OCI-M2 (cell line): ENCODE data around the gene AP1S1.
"Not testable (repeated sequence)": the region's sequence is repeated elsewhere in the genome, so short reads cannot be mapped to it uniquely, and the experiment has no call there.

Experiments
- DNase-seq: peaks from one replicate; lab custom pipeline; 2025; ENCODE audit not compliant: unreplicated experiment; lab: John Stamatoyannopoulos, UW

The AP1S1 gene

DNA sequence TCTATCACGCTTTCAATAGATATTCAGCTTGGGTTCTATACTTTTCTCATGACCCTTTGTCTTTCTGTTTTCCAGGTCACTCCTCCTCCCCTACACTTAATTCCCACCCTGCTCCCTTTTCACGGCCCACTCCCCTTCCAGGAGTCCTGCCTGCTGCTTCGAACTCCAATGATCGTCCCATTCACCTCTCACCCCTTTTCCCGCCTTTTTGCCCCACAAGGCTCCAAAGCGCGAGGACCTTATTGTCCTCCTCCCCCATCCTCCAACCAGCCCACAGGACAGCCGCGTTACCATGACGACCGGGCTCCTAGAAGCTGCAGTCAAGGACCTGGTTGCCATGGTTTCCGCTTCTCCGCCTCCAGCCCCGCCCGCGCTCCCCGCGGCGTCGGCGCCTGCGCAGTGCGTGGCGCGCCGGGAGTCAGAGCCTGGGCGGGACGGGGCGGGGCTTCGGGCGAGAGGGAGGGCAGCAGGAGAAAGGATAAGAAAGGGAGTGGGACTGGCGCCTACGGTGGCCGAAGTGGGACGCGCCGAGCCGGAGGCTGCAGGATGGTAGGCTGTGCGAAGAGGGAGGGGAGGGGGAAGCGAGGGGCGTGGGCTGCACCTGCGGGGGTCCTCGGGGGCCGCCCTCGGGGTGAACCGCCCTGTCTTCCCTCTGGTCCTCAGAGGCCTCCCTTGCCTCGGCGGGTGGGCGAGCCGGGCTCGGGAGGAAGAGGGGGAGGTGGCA lies at the start of gene AP1S1:
Gene AP1S1 (plus strand): TSS at position 508 of the 724 bp plus-strand sequence. CDS start 39 bp downstream, at position 547.
- no peak for DNase-seq

DNA sequence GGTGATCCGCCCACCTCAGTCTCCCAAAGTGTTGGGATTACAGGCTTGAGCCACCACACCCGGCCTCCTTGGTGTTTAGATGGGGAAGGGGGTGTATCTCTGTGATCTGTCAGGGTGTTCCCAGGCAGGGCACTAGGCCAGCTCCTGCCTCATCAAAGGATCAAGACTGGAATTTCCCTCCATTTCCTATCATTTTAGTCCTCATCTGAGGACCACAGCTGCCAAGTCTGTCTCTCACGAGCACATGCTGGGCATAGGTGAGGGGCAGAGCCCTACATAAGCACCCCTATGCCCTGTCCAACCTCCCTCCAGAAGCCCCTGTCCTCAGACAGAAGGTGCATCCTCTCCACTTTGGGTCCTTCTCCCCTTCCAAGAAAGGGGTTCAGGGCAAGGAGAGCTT lies 49.5 kb upstream of the AP1S1 start:
- DNase-seq = no peak

DNA sequence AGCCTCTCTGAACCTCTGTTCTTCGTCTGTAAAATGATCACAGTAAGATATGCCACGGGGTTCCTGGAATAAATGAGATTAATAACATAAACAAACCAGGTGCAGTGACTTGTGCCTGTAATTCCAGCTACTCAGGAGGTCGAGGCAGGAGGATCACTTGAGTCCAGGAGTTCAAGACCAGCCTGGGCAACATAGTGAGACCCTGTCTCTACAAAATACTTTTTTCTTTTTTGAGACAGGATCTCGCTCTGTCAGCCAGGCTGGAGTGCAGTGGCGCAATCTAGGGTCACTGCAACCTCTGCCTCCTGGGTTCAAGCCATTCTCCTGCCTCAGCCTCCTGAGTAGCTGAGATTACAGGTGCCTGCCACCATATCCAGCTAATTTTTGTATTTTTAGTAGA lies 49.0 kb upstream of the AP1S1 start:
- DNase-seq = not testable (repeated sequence)

DNA sequence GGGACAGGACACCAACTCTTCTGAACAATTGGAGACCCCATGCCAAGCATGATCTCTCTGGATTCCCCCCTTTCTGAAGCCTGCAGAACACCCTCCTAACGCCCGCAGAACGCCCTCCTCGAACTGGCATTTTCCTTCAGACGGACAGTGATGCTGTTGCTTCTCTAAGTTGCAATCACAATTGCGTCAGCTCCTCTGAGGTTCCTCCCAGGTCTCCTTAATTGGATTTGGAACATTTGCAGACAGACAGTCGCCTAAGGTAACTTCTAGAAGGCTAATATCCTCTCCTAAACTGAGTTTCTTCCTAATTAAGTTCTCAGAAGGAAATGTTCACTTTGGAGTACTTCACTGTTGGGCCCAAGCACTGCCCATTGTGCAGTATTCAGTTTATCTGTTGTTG lies 47.9 kb upstream of the AP1S1 start:
- DNase-seq = no peak

DNA sequence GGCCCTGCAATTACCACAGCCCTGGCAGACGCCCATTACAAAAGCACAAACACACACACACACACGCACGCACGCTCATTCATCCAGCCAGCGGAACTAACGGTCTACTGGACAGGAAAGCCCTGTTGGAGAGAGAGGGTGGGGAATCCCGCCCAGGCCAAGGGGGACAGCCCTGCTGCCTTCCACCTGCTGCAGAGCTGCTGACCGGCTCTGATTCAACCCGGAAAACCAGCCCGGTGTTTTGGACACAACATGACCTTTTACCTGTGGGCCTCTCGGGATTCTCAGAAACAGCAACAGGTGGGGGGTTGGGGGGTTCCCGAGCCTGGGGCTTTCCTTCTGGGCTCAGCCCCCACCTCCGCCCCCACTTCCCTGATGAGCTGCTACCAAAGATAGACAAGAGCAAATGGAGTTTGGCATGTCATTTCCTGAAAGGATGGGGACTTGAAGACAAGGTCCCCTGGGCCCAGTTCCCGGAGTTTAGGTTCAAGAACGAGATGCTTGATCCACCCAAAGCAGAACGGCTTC lies 45.9 kb upstream of the AP1S1 start:
- no peak for DNase-seq

DNA sequence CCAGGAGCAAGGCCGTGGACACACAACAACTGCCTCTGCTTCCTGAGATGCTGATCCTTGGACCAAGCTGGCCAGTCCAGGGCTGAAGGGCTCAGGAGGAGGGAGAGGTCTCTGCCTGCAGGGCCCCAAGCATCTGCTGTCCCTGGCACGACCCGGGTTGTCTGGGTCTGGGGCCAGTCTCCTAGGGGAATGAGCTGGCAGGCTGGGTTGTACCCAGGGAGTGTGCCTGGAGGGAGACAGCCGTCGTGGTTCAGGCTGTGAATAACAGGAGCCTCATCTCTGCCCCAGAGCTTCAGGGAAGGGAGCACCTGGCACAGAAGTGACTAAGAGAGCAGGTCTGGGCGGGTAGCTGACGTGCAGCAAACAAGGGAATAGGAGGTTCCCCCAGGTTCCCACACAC lies 45.3 kb upstream of the AP1S1 start:
- DNase-seq = no peak

DNA sequence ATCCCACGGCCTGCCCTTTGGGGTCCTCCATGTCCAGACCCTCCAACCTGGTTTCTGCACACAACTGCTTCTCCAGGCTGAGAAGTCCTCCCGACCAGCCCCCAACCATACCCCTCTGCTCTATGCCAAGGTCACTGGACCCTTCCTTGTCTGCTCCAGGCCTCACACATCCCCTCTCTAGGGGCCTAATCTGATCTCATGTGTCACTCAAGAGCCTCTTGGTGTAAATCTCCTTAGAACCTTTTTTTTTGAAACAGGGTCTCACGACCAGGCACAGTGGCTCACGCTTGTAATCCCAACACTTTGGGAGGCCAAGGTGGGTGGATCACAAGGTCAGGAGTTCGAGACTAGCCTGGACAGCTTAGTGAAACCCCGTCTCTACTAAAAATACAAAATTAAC lies 44.9 kb upstream of the AP1S1 start:
- DNase-seq = no peak

DNA sequence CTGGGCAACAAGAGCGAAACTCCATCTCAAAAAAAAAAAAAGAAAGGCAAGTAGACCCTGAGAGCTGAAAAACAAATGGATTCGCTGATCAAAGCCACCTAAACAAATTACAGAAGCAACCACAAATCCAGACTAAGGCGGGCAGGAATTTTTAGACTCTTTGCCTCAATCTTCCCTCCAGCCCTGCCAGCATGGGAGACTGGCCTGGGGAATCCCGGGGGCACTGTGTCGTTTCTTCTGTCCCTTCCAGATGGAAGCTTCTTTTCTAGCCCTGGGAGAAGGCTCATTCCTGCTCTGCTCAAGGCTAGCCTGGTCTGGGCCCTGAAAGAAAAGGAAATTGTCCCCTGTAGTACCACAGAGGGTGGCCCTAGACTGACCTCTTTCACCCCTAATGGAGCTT lies 43.0 kb upstream of the AP1S1 start:
- DNase-seq = no peak

DNA sequence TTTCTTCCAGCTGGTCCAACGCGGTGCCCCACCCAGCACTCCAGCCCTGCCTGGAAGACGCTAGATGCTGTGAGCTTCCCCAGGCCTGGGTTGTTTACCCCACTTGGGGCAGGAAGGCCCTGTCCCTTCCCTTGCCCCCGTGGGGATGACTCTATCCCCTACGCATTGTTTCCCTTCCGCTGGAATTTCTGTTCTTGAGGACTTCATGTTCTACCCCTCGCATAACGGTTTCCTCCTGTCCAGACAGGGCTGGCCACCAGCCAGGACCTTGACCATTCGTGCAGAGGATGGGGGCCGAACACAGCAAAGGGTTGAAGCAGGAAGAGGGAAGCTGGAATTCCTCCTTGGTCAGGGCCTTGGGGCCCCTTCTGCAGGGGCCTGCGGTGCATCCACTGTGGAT lies 42.0 kb upstream of the AP1S1 start:
- no peak for DNase-seq

DNA sequence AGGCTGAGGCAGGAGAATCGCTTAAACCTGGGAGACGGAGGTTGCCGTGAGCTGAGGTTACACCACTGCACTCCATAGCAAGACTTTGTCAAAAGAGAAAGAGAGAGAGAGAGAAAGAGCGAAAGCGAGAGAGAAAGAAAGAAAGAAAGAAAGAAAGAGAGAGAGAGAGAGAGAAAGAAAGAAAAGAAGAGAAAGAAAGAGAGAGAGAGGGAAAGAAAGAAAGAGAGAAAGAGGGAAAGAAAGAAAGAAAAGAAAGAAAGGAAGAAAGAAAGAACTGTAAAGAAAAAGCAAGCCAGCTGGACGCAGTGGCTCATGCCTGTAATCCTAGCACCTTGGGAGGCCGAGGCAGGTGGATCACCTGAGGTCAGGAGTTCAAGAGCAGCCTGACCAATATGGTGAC lies 41.1 kb upstream of the AP1S1 start:
- not testable (repeated sequence) for DNase-seq

DNA sequence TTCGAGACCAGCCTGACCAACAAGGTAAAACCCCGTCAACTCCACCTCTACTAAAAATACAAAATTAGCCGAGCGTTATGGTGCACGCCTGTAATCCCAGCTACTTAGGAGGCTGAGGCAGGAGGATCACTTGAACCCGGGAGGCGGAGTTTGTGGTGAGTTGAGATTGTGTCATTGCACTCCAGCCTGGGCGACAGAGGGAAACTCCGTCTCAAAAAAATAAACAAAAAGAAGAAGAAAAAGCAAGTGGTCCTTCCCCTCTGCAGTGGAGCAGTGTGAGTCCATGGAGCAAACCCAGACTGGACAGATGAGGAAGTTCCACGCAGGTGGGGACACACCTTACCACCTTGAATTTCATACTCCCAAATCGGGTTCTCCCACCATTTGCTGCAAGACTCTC lies 40.4 kb upstream of the AP1S1 start:
- no peak for DNase-seq

DNA sequence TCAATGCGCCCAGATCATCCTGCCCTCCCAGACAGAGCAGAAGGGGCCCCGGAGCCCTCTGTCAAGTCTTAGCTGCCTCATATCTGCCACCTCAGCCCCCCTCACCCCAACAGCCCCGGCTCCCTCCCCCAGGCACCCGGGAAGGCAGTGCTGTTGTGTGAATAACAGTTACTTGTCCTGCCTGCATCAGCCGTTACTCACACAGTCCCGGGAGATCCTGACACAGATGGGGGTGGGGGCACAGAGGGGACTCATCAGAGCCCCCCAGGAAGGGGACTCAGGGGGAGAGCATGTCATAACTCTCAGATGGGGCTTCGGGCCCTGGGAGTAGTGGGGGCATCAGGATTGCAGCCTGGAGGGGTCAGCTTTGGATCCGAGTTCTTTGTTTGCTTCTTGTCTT lies 39.8 kb upstream of the AP1S1 start:
- no peak for DNase-seq

DNA sequence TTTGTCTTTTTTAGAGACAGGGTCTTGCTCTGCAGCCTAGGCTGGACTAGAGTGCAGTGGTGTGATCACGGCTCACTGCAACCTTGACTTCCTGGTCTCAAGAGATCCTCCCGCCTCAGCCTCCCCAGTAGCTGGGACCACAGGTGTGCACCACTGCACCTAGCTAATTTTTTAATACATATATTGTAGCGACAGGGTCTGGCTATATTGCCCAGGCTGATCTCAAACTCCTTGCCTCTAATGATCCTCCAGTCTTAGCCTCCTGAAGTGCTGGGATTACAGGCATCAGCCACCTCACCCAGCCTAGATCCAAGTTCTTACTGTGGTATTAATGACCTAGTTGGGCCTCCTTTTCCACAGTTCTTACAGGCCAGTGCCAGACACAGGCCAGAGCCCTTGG lies 39.1 kb upstream of the AP1S1 start:
- DNase-seq = no peak

DNA sequence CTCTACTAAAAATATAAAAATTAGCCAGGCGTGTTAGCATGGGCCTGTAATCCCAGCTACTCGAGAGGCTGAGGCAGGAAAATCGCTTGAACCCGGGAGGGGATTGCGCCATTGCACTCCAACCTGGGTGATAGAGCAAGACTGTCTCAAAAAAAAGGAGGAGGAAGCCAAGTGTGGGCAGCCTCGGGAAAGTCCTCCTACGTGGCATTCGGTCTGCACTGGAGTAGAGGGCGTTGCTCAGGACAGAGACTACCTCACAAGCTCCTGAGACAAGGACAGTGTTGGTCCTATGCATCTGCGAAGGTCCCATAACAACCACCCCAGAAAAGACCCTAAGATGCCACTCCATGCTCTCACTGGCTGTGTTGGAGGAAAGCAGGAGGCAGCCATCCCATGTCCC lies 37.4 kb upstream of the AP1S1 start:
- DNase-seq = no peak

DNA sequence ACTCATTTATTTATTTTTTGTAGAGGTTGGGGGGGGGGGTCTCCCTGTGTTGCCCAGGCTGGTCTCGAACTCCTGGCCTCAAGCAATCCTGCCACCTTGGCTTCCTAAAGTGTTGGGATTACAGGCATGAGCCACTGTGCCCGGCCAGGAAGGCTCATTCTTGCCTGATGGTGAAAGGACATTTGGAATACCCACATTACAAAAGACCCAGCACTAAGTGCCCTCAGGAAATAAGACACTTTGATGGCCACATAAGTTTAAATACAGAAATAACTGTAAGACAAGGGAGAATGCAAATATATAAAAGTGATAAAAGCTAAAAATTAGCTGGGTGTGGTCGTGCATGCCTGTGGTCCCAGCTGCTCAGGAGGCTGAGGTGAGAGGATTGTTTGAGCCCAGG lies 35.4 kb upstream of the AP1S1 start:
- no peak for DNase-seq

DNA sequence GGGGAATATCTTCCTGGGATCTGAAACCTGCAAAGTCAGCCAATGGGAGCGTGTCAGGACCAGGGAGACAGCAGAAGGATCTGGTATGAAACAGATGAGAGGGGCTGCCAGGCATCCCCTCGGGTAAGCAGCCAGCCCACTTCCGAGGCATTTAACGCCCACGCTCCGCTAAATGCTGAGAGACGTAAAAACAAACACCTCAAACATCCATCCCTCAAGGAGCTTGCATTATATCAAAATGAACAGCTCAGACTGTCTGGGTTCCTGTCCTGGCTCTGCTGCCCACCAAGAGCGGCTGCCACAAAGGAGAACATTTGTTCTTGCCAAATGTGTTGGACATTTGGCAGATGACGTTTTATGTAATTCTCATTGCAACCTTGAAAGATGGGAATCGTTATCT lies 34.4 kb upstream of the AP1S1 start:
- DNase-seq = no peak

DNA sequence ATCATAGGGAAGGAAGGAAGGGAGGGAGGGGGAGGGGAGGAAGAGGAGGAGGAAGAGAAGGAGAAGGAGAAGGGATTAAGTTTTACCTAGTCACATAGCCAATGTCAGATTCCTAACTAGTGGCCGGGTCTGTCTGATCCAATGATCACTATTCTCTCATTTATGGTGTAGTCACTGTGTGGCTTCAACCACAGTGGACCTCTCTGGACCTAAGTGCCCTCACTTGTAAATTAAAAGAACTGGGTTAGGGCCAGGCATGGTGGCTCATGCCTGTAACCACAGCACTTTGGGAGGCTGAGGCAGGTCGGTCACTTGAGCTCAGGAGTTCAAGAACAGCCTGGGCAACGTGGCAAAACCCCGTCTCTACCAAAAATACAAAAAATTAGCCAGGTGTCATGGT lies 34.0 kb upstream of the AP1S1 start:
- no peak for DNase-seq

DNA sequence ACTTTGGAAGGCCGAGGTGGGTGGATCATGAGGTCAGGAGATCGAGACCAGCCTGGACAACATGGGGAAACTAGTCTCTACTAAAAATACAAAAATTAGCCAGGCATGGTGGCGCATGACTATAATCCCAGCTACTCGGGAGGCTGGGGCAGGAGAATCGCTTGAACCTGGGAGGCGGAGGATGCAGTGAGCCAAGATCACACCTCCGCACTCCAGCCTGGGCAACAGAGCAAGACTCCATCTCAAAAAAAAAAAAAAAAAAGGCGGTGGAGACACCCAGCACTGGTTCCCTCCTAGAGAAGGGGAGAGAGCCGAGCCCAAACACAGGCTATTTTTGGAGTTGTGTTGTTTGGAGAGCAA lies 32.7 kb upstream of the AP1S1 start:
- DNase-seq = not testable (repeated sequence)

DNA sequence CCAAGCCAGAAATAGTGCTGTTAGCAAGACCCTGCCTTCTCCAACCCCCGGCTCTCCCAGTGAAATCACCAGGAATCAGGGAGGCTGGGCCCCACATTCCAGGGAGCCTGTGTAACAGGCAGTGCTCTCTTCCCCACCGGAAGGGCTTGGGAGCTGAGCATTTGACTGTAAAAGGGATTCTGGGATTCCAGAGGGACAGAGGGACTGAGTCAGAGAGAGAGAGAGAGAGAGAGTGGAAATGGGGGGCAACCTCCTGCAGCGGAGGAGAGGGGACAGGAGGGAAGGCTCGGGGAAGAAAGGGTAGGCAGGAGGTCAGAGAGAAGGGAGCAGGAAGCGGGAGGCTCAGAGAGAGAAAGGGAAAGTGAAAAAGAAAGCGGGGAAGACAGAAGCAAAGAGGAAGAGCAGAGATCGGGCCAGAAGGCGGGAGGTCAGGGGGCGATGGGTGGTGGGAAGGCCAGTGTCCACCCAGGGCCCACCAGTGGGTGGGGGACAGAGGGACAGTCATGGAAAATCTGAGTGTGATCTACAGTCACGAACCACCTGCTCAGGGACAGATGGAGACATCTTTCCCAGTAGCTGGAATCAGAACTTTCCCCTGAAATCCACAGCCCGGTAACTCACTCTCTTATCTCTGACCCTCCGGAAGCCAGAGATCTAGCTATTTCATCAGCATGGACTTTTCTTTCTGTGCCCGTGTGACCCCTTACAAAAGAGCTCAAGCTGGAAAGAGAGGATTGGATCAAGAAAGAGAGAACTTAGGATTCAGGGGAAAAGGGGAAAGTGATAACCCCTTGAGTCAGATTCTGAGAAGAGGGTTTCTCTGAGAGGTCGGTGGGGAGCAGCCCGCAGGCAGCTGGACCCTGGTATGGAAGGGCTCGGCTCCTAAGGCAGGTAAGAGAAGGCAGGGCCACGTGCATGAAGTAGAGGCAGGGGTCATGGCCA lies 32.0 kb upstream of the AP1S1 start:
- DNase-seq = no peak

DNA sequence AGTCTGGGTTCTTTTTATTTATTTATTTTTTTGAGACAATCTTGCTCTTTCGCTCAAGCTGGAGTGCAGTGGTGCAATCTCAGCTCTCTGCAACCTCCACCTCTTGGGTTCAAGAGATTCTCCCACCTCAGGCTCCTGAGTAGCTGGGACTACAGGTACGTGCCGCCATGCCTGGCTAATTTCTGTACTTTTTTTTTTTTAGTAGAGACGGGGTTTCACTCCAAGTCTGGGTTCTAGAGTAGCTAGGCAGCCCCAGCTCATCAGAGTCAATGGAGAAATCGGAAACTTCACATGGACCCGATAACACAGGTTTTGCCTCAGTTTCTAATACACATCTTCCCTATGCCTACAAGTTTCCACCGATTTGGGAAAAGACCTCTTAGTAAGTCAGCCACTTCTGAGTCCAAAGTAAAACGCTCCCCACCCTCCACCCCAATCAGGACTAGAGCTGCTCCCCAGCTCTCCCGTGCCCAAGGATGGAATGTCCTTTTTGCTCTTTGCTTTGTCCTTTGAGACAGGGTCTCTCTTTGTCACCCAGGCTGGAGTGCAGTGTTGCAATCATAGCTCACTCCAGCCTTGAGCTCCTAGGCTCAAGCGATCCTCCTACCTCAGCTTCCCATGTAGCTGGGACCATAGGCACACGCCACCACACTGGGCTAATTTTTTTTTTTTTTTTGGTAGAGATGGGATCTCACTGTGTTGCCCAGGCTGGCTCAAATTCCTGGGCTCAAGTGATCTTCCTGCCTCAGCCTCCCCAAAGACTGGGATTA lies 31.2 kb upstream of the AP1S1 start:
- DNase-seq = no peak

DNA sequence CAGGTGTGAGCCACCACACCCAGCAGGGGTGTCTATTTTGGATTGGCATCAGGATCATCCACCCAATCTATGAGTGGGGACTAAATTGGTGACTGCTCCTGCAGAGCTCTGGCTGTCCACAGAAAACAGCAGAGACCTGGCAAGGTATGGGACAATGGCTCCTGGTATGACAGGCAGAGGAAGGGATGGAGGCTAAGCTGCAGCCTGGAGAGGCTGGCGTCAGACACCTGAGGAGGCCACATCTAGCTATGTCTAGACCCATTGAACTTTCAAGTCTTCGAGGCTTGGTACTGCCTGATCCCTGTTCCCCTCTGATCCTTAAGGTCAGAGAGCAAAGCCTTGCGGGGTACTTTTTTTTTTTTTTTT lies 30.6 kb upstream of the AP1S1 start:
- DNase-seq = no peak
